HG02678 (cell line): ENCODE data around the gene TRDN.

ENCODE experiments used
- ATAC-seq: cut with Tn5 transposase; IDR thresholded peaks from one replicate; pipeline ENCODE4 v1.9.1; 2021; ENCODE audit warnings: mild to moderate bottlenecking, moderate library complexity; ENCODE audit not compliant: unreplicated experiment

The TRDN gene

DNA sequence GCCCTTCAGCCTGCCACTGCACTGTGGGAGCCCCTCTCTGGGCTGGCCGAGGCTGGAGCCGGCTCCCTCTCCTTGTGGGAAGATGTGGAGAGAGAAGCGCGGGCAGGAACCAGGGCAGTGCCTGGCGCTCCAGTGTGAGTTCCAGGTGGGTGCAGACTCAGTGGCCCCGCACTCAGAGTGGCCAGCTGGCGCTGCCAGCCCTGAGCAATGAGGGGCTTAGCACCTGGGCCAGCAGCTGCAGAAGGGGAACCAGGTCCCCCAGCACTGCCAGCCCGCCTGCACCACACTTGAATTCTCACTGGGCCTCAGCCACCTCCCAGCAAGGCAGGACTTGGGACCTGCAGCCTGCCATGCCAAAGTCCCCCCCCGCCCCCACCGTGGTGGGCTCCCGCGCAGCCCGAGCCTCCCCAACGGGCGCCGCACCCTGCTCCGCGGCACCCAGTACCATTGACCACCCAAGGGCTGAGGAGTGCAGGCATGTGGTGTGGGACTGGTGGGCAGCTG is 434.8 kb downstream of the TRDN start:
- ATAC-seq, result no peak

- ATAC-seq, result no peak
Measured at GRCh38 chr6:123193298-123193697, 443.5 kb downstream of the TRDN start.

GRCh38 chr6:123189816-123190215 is 446.9 kb downstream of the TRDN start:
- ATAC-seq, result no peak

DNA sequence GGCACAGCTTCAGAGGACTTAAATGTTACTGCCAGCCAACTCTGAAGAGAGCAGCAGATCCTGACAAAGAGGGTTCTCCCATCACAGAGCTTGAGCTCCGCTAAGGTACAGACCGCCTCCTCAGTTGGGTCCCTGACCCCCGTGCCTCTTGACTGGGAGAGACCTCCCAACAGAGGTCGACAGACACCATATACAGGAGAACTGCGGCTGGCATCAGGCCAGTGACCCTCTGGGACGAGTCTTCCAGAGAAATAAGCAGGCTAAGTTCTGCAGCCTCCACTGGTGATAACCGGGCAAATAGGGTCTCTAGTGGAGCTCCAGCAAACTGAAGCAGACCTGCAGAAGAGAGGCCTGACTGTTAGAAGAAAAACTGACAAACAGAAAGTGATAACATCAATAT is 453.8 kb downstream of the TRDN start:
- no peak for ATAC-seq

DNA sequence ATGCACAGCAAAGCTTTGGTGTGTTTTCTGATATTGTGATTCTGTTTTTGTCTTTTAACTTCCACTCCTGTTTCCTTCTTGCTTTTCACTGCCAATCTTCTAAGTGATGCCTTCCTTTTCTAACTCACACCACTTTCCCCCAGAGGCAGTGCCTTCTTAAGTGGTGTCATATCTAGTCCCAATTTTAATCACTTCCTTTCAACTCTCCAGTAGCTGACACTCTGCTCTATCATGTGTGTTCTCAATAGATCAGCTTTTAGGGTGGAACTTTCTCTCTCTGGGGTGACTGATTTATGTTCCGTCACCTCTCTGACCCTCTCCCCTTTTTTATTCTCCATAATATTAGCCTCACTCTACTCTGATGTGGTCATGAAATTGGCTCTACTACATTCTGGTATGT is 460.0 kb downstream of the TRDN start:
- ATAC-seq, result no peak

DNA sequence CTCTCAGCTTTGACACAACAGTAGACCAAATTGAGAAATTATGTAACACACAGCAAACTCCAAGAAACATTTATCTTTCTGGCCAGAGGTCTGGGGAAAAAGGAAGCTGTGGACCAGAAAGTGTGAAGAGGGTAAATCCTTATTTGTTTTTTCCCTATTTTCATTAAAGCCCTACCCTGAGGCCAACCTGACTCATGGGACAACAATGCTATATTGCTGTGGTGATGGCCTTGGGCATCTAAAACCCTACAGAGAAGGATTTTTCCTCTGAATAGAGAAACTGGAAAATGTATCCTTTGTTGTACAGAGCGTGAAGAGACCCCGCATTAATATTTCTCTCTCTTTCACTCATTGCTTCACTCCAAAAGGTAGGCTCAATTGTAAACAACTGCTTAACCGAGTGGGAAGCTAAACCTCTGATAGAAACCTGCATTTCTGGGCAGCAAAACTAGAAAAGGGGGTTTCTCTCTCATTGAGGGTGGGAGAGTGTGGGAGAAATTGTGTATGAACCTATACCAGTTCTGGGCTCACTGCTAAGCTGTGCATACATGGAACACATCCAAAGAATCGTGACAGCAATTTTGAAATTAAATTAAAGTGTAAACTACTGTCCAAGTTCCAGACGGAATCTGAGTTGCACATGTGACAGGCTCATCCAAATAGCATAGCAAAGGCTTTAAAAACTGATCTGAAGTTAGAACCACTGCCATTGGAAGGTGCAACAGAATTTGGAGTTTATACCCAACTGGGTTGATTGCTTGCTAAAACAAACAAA is 465.2 kb downstream of the TRDN start:
- ATAC-seq, result no peak

DNA sequence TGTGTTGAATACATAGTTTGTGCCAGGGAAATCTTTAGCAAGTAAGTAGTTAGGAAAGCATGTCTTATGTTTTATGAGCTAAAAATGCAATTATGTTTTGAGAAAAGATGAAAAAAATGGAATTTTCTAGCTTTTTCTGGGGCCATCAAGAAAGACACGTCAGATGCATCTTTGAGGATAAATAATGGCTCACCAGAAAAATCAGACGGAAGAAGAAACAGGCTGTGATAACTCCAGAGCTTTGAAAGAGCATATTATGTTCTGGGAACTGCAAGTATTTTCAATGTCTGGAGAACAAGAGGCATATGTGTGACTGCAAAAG is 467.0 kb downstream of the TRDN start:
- no peak for ATAC-seq

DNA sequence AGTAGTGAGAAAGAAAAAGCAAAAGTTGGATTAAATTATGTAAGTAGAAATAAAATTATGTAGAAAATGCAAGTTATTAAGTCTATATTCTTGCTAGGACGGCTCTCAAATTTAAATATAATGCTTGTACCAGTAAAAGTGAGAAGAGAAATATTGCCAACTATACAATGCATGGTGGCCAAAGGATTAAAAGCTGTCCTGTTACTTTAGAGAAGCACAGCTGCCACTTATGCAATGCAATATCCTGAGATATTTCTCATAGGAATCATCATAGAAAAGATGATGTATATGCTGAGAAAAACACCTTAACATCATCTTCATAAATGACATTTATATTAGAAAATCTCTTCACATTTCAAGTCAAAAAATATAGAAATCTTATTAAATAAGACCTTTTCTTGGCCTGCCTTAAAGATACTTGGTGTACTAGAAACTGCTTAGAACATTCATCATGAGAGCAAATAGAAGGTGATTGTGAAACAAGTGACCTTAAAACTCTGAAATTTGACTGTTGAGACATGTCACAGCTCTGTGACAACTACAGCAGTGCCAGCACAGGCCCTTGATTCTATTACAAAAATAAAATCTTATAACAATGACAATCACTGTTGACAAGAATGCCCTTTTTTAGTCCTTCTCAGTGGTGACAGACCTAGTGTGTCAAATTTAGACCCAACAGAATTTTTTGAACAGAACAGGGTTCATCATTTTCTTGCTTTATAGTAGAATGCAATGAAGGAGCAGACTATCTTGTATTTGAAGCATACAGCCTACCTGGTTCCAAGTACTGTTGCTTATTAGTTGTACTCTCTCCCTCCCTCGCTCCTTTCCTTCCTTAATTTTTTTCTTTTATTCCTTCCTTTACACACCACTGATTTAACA is 467.6 kb downstream of the TRDN start:
- ATAC-seq, result no peak

DNA sequence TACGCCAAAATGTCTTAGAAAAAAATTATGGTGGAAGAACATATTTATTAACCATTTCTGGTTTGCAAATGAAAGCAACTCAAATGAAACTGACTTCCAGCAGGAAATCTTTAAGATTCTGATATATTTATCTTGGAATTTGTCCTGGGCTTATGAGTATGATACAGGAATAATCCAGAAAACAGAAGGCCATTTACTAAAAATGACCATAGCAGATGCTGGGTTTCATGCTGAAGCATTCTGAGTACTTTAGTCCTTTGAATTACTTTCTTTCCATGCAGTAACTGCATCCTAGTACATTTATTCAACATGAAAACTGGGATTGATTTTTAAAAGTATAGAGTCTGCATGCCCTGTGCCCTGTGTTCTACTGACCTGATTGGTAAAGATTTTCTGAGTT is 468.3 kb downstream of the TRDN start:
- no peak for ATAC-seq
